Measurements from ENCODE around the gene ZGLP1. TPM values are rescaled to one million over a fixed set of nuclear protein-coding genes. Genes with fewer than 3 reads are reported as not detected.

The ZGLP1 gene
- total RNA-seq, 6 experiments from 2014 or later = 0.62 to 4.4 (median 1.5) TPM

GRCh38 chr19:10277795-10278589 is 31.6 kb downstream of the ZGLP1 start:
- 91% methylated on average over 8 of the region's 9 CpGs for WGBS (ENCODE audit: insufficient coverage, low coverage, low lambda C conversion rate, missing lambda C conversion rate)
- H3K4me1 ChIP-seq = peaks cover 0 to 4% (median 0%) of the 10 kb centered on the region in 4 donors
- no peak overlapping the region for H3K4me3 ChIP-seq
- no peak overlapping the region for H3K27ac ChIP-seq
- no peak for DNase-seq
- TF ChIP-seq CTCF (IDR thresholded peaks at IDR 0.05) = no peak
- TF ChIP-seq POLR2A (IDR thresholded peaks at IDR 0.05) = no peak
- no peaks in the 10 kb centered on the region for H3K27me3 ChIP-seq
- peaks cover 8 to 48% (median 14%) of the 10 kb centered on the region in 4 donors for H3K36me3 ChIP-seq
- intact Hi-C loops (cut with DNase I) = no loop called here
- H3K9me3 ChIP-seq = no peaks in the 10 kb centered on the region
- ATAC-seq = no peak

GRCh38 chr19:10274589-10274988 is 35.0 kb downstream of the ZGLP1 start:
- 90% methylated on average over 3 of the region's 10 CpGs for WGBS (ENCODE audit: insufficient coverage, low coverage, low lambda C conversion rate, missing lambda C conversion rate)
- Histone ChIP-seq H3K27ac (no peak overlapping the region), H3K4me1 (peaks cover 0 to 15% (median 2%) of the 10 kb centered on the region in 4 donors), H3K36me3 (peaks cover 0 to 36% (median 8%) of the 10 kb centered on the region in 4 donors), H3K9me3 (no peaks in the 10 kb centered on the region), H3K27me3 (no peaks in the 10 kb centered on the region), H3K4me3 (no peak overlapping the region)
- DNase-seq = no peak
- no peak for ATAC-seq
- intact Hi-C loops (cut with DNase I) = loop anchor here in 1 of 2 donors (5.0 kb wide), 1 partner anchor 118 kb away; no protein-coding TSS in a partner anchor
- TF ChIP-seq CTCF (IDR thresholded peaks at IDR 0.05) (no peak), POLR2A (IDR thresholded peaks at IDR 0.05) (no peak)

GRCh38 chr19:10271543-10272086 is 38.0 kb downstream of the ZGLP1 start:
- ATAC-seq = peak in 2 of 4 donors; percentile 0 to 5
- TF ChIP-seq CTCF (IDR thresholded peaks at IDR 0.05) (no peak), POLR2A (IDR thresholded peaks at IDR 0.05) (no peak)
- Histone ChIP-seq H3K4me1 (peaks cover 0 to 14% (median 3%) of the 10 kb centered on the region in 4 donors), H3K27ac (peak overlapping the region; percentile 87 to 90 (median 89)), H3K27me3 (no peaks in the 10 kb centered on the region), H3K4me3 (peak overlapping the region; percentile 69 to 74 (median 71)), H3K9me3 (no peaks in the 10 kb centered on the region), H3K36me3 (peaks cover 0 to 20% (median 8%) of the 10 kb centered on the region in 4 donors)
- intact Hi-C loops (cut with DNase I) = loop anchor here in 1 of 2 donors (5.0 kb wide), 1 partner anchor 121 kb away; no protein-coding TSS in a partner anchor
- DNase-seq = peak; percentile 39 to 65 (median 56)
- WGBS (ENCODE audit: insufficient coverage, low coverage, low lambda C conversion rate, missing lambda C conversion rate) = 28% methylated on average over 2 of the region's 12 CpGs

GRCh38 chr19:10270616-10271394 is 38.8 kb downstream of the ZGLP1 start, which contains the start of gene ICAM1:
ICAM1 (plus strand) TSS chr19:10271120; CDS start chr19:10271160, 40 bp downstream.
- TF ChIP-seq CTCF (IDR thresholded peaks at IDR 0.05) (peak in 2 of 4 donors; percentile 12 to 27), POLR2A (IDR thresholded peaks at IDR 0.05) (peak; percentile 98)
- Histone ChIP-seq H3K9me3 (no peaks in the 10 kb centered on the region), H3K4me3 (peak within 1 kb of the TSS; percentile 69 to 74 (median 71)), H3K27ac (peak within 1 kb of the TSS; percentile 87 to 90 (median 89)), H3K36me3 (peaks cover 0 to 16% (median 8%) of the 10 kb centered on the region in 4 donors), H3K4me1 (peaks cover 0 to 14% (median 3%) of the 10 kb centered on the region in 4 donors), H3K27me3 (no peaks in the 10 kb centered on the region)
- WGBS (ENCODE audit: insufficient coverage, low coverage, low lambda C conversion rate, missing lambda C conversion rate) = 0% methylated on average over 14 of the region's 51 CpGs
- intact Hi-C loops (cut with DNase I) = loop anchor here in 1 of 2 donors (5.0 kb wide), 1 partner anchor 121 kb away; no protein-coding TSS in a partner anchor
- DNase-seq (peak; percentile 90 to 95 (median 94)), ATAC-seq (peak; percentile 71 to 84 (median 80))
